K562 (cell line): ENCODE data around the gene PLCL2. TPM values are rescaled to one million over a fixed set of nuclear protein-coding genes. Genes with fewer than 3 reads are reported as not detected.

Source experiments
- ATAC-seq: fragments of 200-7000 bp; cut with Tn5 transposase; 3 replicates; pipeline ENCODE4 v1.9.1; 2020; ENCODE audit warnings: moderate library complexity
- BruUV-seq: library from RNA; stranded (reverse); fragments of 400-500 nt; replicated peaks from 2 replicates; lab custom pipeline; 2021; lab: Mats Ljungman, UMichigan
- CTCF ChIA-PET: fragments of 300-600 bp; formaldehyde crosslinking; extraction: SDS; loops from one replicate; lab custom pipeline; 2021; ENCODE audit warnings: low intra/inter-chr PET ratio; lab: Yijun Ruan, JAX
- POLR2A ChIA-PET: fragments of 300-600, 350-650 bp; sonication (Branson Sonifier 250); formaldehyde crosslinking; extraction: SDS; loops from one replicate; lab custom pipeline; 2021; ENCODE audit warnings: antibody characterized with exemption, inconsistent platforms; lab: Yijun Ruan, JAX
- DNase-seq, 4 experiments: peaks; one replicate each; pipeline versions ENCODE4 v3.0.0 to v3.0.0-alpha.2; 2011 to 2018; ENCODE audit warnings: low spot score in 3 of 4, mixed read lengths in 3 of 4; ENCODE audit errors: extremely low read depth in 1 of 4
- FAIRE-seq: peaks from 2 replicates; lab custom pipeline; 2011; peaks lifted over from hg19 to GRCh38; lab: Jason Lieb, UNC
- H2AFZ ChIP-seq: 2 replicates; pipeline ENCODE4 v1.6.0; 2011; ENCODE audit warnings: low read depth, low read length, control low read depth, inconsistent platforms
- H3K27ac ChIP-seq: fragments of 200-600 bp; 3 replicates; pipeline ENCODE4 v1.8.0; 2011; ENCODE audit warnings: low read depth, mild to moderate bottlenecking, control low read depth, inconsistent platforms, low read length, moderate library complexity, mixed read lengths; ENCODE audit errors: extremely low read depth
- H3K27me3 ChIP-seq, 2 experiments: fragments of 300-600 bp in 1 of 2; 2 replicates in 1 of 2; 3 replicates in 1 of 2; pipeline versions ENCODE4 v1.6.0 to v1.8.0; 2011; ENCODE audit warnings: inconsistent platforms in 2 of 2, low read length in 2 of 2, mild to moderate bottlenecking in 1 of 2, mixed read lengths in 1 of 2, moderate library complexity in 1 of 2; ENCODE audit not compliant: control insufficient read depth in 2 of 2, insufficient read depth in 2 of 2
- H3K36me3 ChIP-seq: fragments of 300-600 bp; 3 replicates; pipeline ENCODE4 v1.8.0; 2011; ENCODE audit warnings: mild to moderate bottlenecking, low read length, inconsistent platforms; ENCODE audit not compliant: control insufficient read depth, insufficient read depth
- H3K4me1 ChIP-seq, 2 experiments: fragments of 200-600 bp in 1 of 2; replicated peaks in 1 of 2; 2 replicates in 1 of 2; 3 replicates in 1 of 2; pipeline versions ENCODE4 v1.5.1 to v1.8.0; 2011; ENCODE audit warnings: inconsistent platforms in 2 of 2, low read length in 2 of 2, mild to moderate bottlenecking in 1 of 2, mixed read lengths in 1 of 2, moderate library complexity in 1 of 2; ENCODE audit not compliant: control insufficient read depth in 2 of 2, insufficient read depth in 2 of 2
- H3K4me2 ChIP-seq: 2 replicates; pipeline ENCODE4 v1.6.1; 2011; ENCODE audit warnings: low read length, control low read depth, inconsistent platforms, mixed read lengths; ENCODE audit not compliant: insufficient read depth
- H3K4me3 ChIP-seq: fragments of 200-600 bp; sonication (generic), shearing (Covaris generic); 2 replicates; pipeline ENCODE4 v1.5.1; 2016; ENCODE audit warnings: control low read depth, inconsistent platforms
- H3K79me2 ChIP-seq: fragments of 200-600 bp; 3 replicates; pipeline ENCODE4 v1.8.0; 2011; ENCODE audit warnings: low read length, inconsistent platforms; ENCODE audit not compliant: control insufficient read depth, insufficient read depth
- H3K9ac ChIP-seq, 2 experiments: 2 replicates each; pipeline versions ENCODE4 v1.6.0 to v1.6.1; 2011; ENCODE audit warnings: low read depth in 2 of 2, low read length in 2 of 2, control low read depth in 1 of 2, inconsistent platforms in 1 of 2, mild to moderate bottlenecking in 1 of 2, mixed read lengths in 1 of 2; ENCODE audit not compliant: insufficient read depth in 1 of 2
- H3K9me1 ChIP-seq: one replicate; pipeline ENCODE4 v1.6.0; 2011; ENCODE audit warnings: inconsistent platforms, mild to moderate bottlenecking, low read length, moderate library complexity; ENCODE audit not compliant: control insufficient read depth, insufficient read depth
- H3K9me3 ChIP-seq: replicated peaks from 2 replicates; pipeline ENCODE4 v1.5.1; 2011; ENCODE audit warnings: low read depth, low read length, inconsistent platforms; ENCODE audit not compliant: control insufficient read depth, insufficient read depth
- H4K20me1 ChIP-seq: replicated peaks from 2 replicates; pipeline ENCODE4 v1.6.1; 2011; ENCODE audit warnings: low read length, inconsistent platforms, mixed read lengths; ENCODE audit not compliant: control insufficient read depth, insufficient read depth
- CAMTA2 ChIP-seq: fragments of 250-450 bp; sonication (Bioruptor Pico); conservative IDR thresholded peaks from 2 replicates; pipeline ENCODE4 v1.5.1; 2022
- HCFC1 ChIP-seq: IDR thresholded peaks from 2 replicates; pipeline ENCODE4 v1.6.1; 2012; ENCODE audit warnings: low read depth, low read length, improper control_type of control experiment
- KHSRP ChIP-seq: fragments of 450-650 bp; IDR thresholded peaks from 2 replicates; pipeline ENCODE4 v1.6.1; 2017
- ZFP30 ChIP-seq: fragments of 250-450 bp; sonication (Bioruptor Pico); IDR thresholded peaks from 2 replicates; pipeline ENCODE4 v1.8.0; 2022; ENCODE audit warnings: moderate library complexity, mild to moderate bottlenecking, inconsistent platforms, borderline replicate concordance
- in situ Hi-C: fragments of 300-500 bp; cut with MboI; formaldehyde crosslinking; loops from 4 replicates; pipeline ENCODE4 v1.15.0; 2018; ENCODE audit warnings: inconsistent platforms, mixed read lengths
- intact Hi-C: fragments of 100-400 bp; cut with micrococcal nuclease; formaldehyde crosslinking; loops from 2 replicates; pipeline ENCODE4 v1.14.2; 2022
- polyA plus RNA-seq, 8 experiments: library from polyadenylated mRNA; depleted of rRNA in 4 of 8; stranded (reverse) in 5 of 8; unstranded in 3 of 8; fragments of >200 nt; fragmentation: Nextera tagmentation in 2 of 8; fragmentation: Illumina TruSeq in 1 of 8; extraction: Ambion mirVana in 2 of 8; extraction: Trizol in 1 of 8; gene quantifications; 2 replicates each; pipeline versions ENCODE4 v1.2.1 to v1.2.3, GENCODE V29; 2011 to 2014; ENCODE audit warnings: inconsistent platforms in 1 of 8, missing spikeins in 1 of 8
- total RNA-seq, 7 experiments: library from RNA; depleted of rRNA in 6 of 7; stranded (reverse); fragments of >200 nt in 6 of 7; fragmentation: Illumina TruSeq in 2 of 7; extraction: Trizol in 2 of 7; gene quantifications; 2 replicates each; pipeline versions ENCODE4 v1.2.1 to v1.2.3, GENCODE V29; 2011 to 2021; ENCODE audit warnings: low replicate concordance in 1 of 7
- TF ChIP-seq, protein P1 (sequence below), 2 experiments: IDR thresholded peaks; 2 replicates each; pipeline ENCODE4 v1.6.1; 2012; ENCODE audit warnings: improper control_type of control experiment in 2 of 2, low read depth in 2 of 2, low read length in 2 of 2, borderline replicate concordance in 1 of 2

PLCL2 gene
- total and polyA plus RNA-seq, 9 of the 15 experiments (the other 6 are each of a cell fraction or from before 2014, with no cell fraction given): 0.03 to 0.18 (median 0.11) TPM; not detected in 2

DNA sequence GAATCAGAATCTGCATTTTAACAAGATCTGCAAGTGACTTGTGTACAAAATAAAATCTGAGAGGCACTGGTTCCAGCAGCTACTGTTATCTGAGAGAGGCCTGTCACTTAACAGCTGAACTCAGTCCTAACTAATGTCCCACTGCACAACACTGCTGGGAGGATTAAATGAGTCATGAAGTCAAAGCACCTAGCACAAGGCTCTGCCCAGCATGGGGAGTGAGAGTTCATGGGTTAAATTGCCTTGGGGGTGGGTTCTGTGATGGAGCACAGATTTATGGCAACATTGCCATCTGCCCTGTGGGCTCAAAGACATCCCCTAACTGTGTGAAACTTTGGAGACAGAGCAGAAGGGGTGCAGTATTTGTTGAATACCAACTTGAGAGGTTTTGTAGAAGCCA lies 250.9 kb downstream of the PLCL2 start:
- H2AFZ ChIP-seq: no peak overlapping the region
- DNase-seq (no peak), FAIRE-seq (no peak), ATAC-seq (no peak)
- ChIA-PET CTCF (no interaction called here), POLR2A (no interaction called here)
- no peaks in the 10 kb centered on the region for H3K9me1 ChIP-seq
- H3K4me2 ChIP-seq: no peak overlapping the region
- no peak overlapping the region for H3K27ac ChIP-seq
- no peaks in the 10 kb centered on the region for H3K36me3 ChIP-seq
- peaks cover 20 to 74% of the 10 kb centered on the region in 2 experiments for H3K27me3 ChIP-seq
- in situ Hi-C loops (no loop called here), intact Hi-C loops (loop anchor here (2.0 kb wide), 1 partner anchor 535 kb away; no protein-coding TSS in a partner anchor)
- no peak for TF ChIP-seq CAMTA2
- TF ChIP-seq, protein P1, sequence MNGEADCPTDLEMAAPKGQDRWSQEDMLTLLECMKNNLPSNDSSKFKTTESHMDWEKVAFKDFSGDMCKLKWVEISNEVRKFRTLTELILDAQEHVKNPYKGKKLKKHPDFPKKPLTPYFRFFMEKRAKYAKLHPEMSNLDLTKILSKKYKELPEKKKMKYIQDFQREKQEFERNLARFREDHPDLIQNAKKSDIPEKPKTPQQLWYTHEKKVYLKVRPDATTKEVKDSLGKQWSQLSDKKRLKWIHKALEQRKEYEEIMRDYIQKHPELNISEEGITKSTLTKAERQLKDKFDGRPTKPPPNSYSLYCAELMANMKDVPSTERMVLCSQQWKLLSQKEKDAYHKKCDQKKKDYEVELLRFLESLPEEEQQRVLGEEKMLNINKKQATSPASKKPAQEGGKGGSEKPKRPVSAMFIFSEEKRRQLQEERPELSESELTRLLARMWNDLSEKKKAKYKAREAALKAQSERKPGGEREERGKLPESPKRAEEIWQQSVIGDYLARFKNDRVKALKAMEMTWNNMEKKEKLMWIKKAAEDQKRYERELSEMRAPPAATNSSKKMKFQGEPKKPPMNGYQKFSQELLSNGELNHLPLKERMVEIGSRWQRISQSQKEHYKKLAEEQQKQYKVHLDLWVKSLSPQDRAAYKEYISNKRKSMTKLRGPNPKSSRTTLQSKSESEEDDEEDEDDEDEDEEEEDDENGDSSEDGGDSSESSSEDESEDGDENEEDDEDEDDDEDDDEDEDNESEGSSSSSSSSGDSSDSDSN (IDR thresholded peaks at IDR 0.05; ENCODE audit: borderline replicate concordance in 1 of 2, low read depth in 2 of 2, low read length in 2 of 2): no peak
- TF ChIP-seq ZFP30 (CRISPR knock-in tag): no peak
- no peak for TF ChIP-seq KHSRP
- TF ChIP-seq HCFC1: no peak
- H3K4me1 ChIP-seq: no peaks in the 10 kb centered on the region
- no peaks in the 10 kb centered on the region for H3K79me2 ChIP-seq
- H3K9ac ChIP-seq: no peak overlapping the region
- no TSS peak for BruUV-seq
- no peak overlapping the region for H3K4me3 ChIP-seq
- no peaks in the 10 kb centered on the region for H4K20me1 ChIP-seq
- H3K9me3 ChIP-seq: no peaks in the 10 kb centered on the region
